GM12873 (cell line): ENCODE measurements around the gene ACR.
"Not testable (repeated sequence)": the region's sequence is repeated elsewhere in the genome, so short reads cannot be mapped to it uniquely, and the experiment has no call there.

Experiments used
- CTCF ChIP-seq: IDR thresholded peaks from 2 replicates; pipeline ENCODE4 v1.5.1; 2012; ENCODE audit warnings: low read depth, mild to moderate bottlenecking, moderate library complexity, low read length, control low read depth; ENCODE audit not compliant: insufficient read depth; ENCODE audit errors: missing control alignments

ACR gene

DNA sequence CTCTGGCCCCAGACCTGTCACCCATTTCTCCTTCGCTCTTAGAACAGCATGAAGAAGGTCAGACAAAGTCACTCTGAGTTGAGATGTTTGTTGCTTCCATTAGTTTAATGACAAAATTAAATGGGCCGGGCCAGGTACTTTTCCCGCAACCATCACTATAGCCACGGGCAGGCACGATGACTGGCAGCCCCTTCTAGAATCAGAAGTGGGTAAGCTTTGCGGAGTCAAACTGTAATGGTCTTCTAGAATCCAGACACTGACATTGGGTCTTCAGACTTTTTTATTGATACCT, 2.3 kb upstream of the ACR start:
- TF ChIP-seq CTCF: no peak

GRCh38 chr22:50738649-50739227, 734 bp downstream of the ACR start:
- no peak for TF ChIP-seq CTCF

DNA sequence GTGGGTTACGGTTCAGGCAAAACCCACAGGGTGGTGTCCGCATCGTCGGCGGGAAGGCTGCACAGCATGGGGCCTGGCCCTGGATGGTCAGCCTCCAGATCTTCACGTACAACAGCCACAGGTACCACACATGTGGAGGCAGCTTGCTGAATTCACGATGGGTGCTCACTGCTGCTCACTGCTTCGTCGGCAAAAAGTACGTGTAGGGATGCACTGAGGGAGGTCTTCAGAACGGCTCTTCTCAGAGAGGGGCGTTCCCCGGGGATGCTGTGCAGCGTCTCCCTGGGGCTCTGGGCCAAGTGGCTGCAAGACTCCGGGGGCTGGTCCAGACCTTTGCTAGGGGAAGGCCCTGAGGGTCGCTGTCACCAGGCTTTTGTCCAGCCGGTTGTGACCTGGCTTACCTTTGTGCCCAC, 1.3 kb downstream of the ACR start:
- no peak for TF ChIP-seq CTCF

GRCh38 chr22:50739894-50740293, 1.9 kb downstream of the ACR start:
- TF ChIP-seq CTCF: no peak

- peak; percentile 50 for TF ChIP-seq CTCF
These were observed 19.0 kb downstream of the ACR start for GRCh38 chr22:50756949-50757491.

DNA sequence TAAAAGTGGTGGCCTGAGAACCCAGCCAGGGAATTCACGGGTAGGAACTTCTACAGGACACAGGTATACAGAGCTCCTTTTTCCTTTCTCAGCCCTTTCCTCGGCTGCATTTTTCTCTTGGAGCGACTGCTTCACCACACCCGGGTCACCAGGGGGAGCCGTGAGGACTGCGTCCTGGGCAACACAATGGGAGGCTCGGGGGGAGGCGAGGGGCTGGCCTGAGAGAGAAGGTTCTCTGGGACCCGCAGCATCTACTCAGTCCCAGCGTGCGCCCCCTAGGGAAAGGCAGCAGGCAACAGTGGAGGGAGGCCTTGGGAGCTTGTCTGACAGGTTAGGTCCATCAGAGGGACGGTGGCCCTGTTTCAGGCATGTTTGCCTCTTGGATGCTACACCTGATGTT, 37.1 kb downstream of the ACR start:
- peak; percentile 21 for TF ChIP-seq CTCF

DNA sequence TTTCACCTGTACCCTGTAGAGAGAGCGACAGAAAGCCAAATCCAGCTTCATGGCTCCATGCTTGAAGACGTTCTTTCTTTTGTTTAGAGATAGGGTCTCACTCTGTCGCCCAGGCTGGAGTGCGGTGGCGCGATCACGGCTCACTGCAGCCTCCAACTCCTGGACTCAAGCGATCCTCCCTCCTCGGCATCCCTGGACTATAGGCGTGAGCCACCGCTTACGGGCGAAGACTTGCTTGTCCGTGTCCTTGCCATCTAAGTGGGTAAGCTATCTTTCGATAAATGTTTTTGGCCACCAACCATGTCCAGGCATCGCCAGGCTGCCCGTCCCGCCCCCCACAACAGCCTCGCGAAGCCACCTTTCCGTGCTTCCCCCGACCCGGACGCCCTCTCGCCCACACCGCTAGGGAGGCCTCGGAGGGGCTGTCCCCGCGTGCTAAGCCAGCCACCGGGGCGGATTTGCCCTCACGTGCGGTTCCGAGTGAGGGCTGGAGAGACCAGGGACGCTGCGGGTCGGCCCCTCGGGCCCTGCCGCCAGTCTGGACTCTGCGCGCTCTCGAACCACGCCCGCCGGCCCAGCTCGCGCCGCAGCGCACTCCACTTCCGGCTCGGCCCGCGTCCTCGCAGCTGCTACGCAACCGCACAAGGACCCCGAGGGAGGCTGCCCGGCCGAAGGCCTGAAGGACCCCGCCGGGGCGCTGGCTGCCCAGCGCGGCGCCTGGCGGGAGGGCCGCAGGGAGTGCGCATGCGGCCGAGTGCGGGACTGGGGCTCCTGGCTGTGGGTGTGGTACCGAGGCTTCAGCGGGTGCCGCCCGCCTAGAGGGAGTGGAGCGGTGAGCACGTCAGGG, 45.3 kb downstream of the ACR start, which contains the start of gene RABL2B:
TSS of gene RABL2B (minus strand) at position 604 of the 847 bp plus-strand sequence. CDS start 1,342 bp downstream, outside the sequence.
- TF ChIP-seq CTCF: not testable (repeated sequence)
